Fibroblast of lung (primary cell): ENCODE results near the gene RNFT1.

Source experiments
- EZH2 ChIP-seq: IDR thresholded peaks from 2 replicates; pipeline ENCODE4 v1.5.1; 2012; ENCODE audit warnings: low read length, control low read depth, mild to moderate bottlenecking; ENCODE audit errors: missing control alignments
- TF ChIP-seq, protein P1 (sequence below), 2 donors: IDR thresholded peaks in 1 of 2; conservative IDR thresholded peaks in 1 of 2; 1 replicate in 1 of 2; 2 replicates in 1 of 2; pipeline ENCODE4 v1.5.1; 2011 to 2012; ENCODE audit warnings: low read length in 2 of 2, control low read depth in 1 of 2, inconsistent platforms in 1 of 2, low read depth in 1 of 2, mild to moderate bottlenecking in 1 of 2

DNA sequence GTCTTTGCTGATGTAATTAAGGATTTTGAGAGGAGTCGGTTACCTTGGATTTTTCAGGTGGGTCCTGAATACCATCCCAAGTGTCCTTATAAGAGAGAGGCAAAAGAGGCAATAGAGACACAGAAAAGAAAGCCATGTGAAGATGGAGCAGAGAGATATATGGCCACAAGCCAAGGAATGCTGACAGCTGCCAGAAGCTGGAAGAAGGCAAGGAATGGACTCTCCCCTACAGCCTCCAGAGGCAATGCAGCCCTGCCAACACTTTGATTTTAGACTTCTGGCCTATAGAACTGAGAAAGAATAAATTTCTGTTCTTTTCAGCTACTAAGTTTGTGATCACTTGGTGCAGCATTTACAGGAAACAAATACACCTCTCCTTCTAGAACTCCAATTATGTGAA, 8.2 kb upstream of the RNFT1 start:
- no peak for TF ChIP-seq EZH2
- TF ChIP-seq, protein P1, sequence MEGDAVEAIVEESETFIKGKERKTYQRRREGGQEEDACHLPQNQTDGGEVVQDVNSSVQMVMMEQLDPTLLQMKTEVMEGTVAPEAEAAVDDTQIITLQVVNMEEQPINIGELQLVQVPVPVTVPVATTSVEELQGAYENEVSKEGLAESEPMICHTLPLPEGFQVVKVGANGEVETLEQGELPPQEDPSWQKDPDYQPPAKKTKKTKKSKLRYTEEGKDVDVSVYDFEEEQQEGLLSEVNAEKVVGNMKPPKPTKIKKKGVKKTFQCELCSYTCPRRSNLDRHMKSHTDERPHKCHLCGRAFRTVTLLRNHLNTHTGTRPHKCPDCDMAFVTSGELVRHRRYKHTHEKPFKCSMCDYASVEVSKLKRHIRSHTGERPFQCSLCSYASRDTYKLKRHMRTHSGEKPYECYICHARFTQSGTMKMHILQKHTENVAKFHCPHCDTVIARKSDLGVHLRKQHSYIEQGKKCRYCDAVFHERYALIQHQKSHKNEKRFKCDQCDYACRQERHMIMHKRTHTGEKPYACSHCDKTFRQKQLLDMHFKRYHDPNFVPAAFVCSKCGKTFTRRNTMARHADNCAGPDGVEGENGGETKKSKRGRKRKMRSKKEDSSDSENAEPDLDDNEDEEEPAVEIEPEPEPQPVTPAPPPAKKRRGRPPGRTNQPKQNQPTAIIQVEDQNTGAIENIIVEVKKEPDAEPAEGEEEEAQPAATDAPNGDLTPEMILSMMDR (conservative IDR thresholded peaks at IDR 0.05 in 1 of 2, IDR thresholded peaks at IDR 0.05 in 1 of 2; ENCODE audit: low read depth in 1 of 2, low read length in 2 of 2) = no peak
